H1 (cell line): ENCODE results near the gene KREMEN1.

Experiments used
- CEBPB ChIP-seq: IDR thresholded peaks from 2 replicates; pipeline ENCODE4 v1.6.1; 2012; ENCODE audit warnings: low read depth, low read length
- TF ChIP-seq, protein P1 (sequence below): IDR thresholded peaks from 2 replicates; pipeline ENCODE4 v1.6.1; 2012; ENCODE audit warnings: low read length, inconsistent platforms
- TF ChIP-seq, protein P2 (sequence below), 3 experiments: IDR thresholded peaks; 1 replicate in 2 of 3; 2 replicates in 1 of 3; pipeline versions ENCODE4 v1.5.1 to v1.6.1; 2011; ENCODE audit warnings: low read length in 3 of 3, mild to moderate bottlenecking in 3 of 3, inconsistent platforms in 2 of 3, low read depth in 1 of 3, moderate library complexity in 1 of 3; ENCODE audit not compliant: insufficient read depth in 1 of 3; ENCODE audit errors: control extremely low read depth in 1 of 3
- TF ChIP-seq, protein P3 (sequence below): IDR thresholded peaks from 2 replicates; pipeline ENCODE4 v1.6.1; 2011; ENCODE audit warnings: low read length, improper control_type of control experiment

DNA sequence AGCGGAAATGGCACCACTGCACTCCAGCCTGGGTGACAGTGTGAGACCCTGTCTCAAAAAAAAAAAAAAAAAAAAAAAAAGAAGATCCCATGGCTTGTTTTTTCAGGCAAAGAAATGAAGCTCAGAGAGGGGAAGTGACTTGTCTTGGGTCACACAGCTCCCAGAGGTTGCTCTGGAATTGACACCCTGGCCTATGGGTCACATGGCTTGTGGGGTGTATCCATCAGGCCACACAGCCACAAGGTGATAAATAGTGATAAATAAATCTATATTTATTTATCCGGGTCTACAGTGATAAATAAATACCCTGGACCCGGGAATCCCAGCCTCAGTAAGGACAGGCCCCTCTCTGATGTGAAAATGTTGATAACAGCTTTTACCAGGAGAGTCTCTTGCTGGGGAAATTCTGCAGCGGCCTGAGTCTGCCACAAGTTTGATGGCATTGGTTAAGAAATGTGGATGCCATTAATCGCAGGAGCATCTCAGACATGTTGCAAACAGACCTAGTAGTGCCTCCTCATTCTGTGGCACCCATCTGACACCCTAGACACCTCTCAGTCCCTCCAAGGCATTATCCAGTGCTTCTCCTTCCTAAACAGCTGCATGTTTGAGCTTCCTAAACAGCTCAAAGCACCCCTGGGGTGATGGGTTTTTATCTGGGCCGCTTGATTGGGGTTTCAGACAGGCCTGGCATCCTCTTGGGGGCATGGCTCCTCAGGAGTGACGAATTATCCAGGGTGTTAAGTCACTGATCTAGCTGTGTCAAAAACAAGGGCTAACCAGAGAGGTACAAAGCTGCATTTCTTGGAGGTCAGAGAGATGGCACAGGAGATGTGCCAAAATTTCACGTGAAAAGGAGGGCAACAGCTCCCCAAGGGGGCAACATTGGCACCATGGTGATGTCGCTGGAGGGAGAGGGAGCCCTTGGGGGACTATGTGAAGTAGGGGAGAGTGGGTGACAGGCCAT, 130.9 kb downstream of the KREMEN1 start:
- TF ChIP-seq, protein P1, sequence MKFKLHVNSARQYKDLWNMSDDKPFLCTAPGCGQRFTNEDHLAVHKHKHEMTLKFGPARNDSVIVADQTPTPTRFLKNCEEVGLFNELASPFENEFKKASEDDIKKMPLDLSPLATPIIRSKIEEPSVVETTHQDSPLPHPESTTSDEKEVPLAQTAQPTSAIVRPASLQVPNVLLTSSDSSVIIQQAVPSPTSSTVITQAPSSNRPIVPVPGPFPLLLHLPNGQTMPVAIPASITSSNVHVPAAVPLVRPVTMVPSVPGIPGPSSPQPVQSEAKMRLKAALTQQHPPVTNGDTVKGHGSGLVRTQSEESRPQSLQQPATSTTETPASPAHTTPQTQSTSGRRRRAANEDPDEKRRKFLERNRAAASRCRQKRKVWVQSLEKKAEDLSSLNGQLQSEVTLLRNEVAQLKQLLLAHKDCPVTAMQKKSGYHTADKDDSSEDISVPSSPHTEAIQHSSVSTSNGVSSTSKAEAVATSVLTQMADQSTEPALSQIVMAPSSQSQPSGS: no peak
- TF ChIP-seq, protein P2, sequence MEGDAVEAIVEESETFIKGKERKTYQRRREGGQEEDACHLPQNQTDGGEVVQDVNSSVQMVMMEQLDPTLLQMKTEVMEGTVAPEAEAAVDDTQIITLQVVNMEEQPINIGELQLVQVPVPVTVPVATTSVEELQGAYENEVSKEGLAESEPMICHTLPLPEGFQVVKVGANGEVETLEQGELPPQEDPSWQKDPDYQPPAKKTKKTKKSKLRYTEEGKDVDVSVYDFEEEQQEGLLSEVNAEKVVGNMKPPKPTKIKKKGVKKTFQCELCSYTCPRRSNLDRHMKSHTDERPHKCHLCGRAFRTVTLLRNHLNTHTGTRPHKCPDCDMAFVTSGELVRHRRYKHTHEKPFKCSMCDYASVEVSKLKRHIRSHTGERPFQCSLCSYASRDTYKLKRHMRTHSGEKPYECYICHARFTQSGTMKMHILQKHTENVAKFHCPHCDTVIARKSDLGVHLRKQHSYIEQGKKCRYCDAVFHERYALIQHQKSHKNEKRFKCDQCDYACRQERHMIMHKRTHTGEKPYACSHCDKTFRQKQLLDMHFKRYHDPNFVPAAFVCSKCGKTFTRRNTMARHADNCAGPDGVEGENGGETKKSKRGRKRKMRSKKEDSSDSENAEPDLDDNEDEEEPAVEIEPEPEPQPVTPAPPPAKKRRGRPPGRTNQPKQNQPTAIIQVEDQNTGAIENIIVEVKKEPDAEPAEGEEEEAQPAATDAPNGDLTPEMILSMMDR (IDR thresholded peaks at IDR 0.05; ENCODE audit: control extremely low read depth in 1 of 3, insufficient read depth in 1 of 3, low read depth in 1 of 3, low read length in 3 of 3): no peak
- TF ChIP-seq, protein P3, sequence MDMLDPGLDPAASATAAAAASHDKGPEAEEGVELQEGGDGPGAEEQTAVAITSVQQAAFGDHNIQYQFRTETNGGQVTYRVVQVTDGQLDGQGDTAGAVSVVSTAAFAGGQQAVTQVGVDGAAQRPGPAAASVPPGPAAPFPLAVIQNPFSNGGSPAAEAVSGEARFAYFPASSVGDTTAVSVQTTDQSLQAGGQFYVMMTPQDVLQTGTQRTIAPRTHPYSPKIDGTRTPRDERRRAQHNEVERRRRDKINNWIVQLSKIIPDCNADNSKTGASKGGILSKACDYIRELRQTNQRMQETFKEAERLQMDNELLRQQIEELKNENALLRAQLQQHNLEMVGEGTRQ: no peak
- TF ChIP-seq CEBPB: no peak
